ENCODE results near the gene ZSCAN5A. TPM values are rescaled to one million over a fixed set of nuclear protein-coding genes. Genes with fewer than 3 reads are reported as not detected.

The ZSCAN5A gene
- polyA plus RNA-seq, 1 of the 3 experiments (the other 2 are of a cell fraction): 6.8 TPM

DNA sequence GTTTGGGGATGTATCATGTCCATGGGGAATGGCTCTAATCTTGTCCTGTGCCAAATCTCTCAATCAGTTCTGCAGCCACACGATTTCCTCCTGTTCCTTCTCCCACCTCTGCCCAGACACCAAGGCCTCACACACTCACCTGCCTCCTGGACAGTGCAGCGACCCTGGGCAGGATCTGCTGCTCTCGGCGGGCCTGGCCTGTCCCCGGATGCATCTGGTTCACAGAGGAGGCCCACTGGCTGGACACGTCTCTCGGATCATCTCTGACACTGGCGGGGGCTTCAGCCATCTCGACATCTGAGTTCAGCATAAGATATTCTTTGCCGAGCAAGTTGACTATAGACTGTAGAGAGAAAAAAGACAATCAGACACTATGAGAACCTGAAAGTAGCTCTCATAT lies 122.9 kb downstream of the ZSCAN5A start:
- POLR2A ChIA-PET: no interaction called here
- Histone ChIP-seq H3F3A (replicated peaks; ENCODE audit: insufficient read depth) (no peaks in the 10 kb centered on the region), H3K79me2 (ENCODE audit: insufficient read depth) (no peaks in the 10 kb centered on the region), H3K9me2 (no peaks in the 10 kb centered on the region), H3K36me3 (replicated peaks in 1 of 2; ENCODE audit: control insufficient read depth in 1 of 2, insufficient read depth in 2 of 2, low read length in 1 of 2) (no peaks in the 10 kb centered on the region), H3K4me1 (ENCODE audit: control insufficient read depth in 1 of 2, insufficient read depth in 2 of 2, low read depth in 1 of 2, low read length in 1 of 2) (no peaks in the 10 kb centered on the region), H3K27me3 (ENCODE audit: insufficient read depth) (peaks cover 45% of the 10 kb centered on the region; the same call in 1 of the 2 replicates), H3K4me2 (no peak overlapping the region), H3K4me3 (ENCODE audit: low read depth in 2 of 2, low read length in 1 of 2) (no peak overlapping the region), H4K20me1 (ENCODE audit: insufficient read depth) (no peaks in the 10 kb centered on the region), H3K9ac (no peak overlapping the region), H3K9me3 (no peaks in the 10 kb centered on the region), H2AFZ (ENCODE audit: low read depth) (no peak overlapping the region), H3K27ac (ENCODE audit: low read depth in 2 of 2, low read length in 1 of 2) (no peak overlapping the region)
- CTCF ChIA-PET: interaction anchor here (1.2 kb wide), 2 partner anchors 14 to 125 kb away, joined by 4 to 5 read pairs; no protein-coding TSS in a partner anchor
- no peak for DNase-seq
- WGBS (ENCODE audit: low lambda C conversion rate): 15% methylated on average over 10 of the region's 10 CpGs
- TF ChIP-seq, protein P1, sequence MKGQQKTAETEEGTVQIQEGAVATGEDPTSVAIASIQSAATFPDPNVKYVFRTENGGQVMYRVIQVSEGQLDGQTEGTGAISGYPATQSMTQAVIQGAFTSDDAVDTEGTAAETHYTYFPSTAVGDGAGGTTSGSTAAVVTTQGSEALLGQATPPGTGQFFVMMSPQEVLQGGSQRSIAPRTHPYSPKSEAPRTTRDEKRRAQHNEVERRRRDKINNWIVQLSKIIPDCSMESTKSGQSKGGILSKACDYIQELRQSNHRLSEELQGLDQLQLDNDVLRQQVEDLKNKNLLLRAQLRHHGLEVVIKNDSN (IDR thresholded peaks at IDR 0.05; ENCODE audit: borderline replicate concordance, low read depth): no peak
- TF ChIP-seq SMC3 (IDR thresholded peaks at IDR 0.05; ENCODE audit: low read depth, low read length): no peak
- TF ChIP-seq FOXJ3 (CRISPR knock-in tag; IDR thresholded peaks at IDR 0.05): no peak
- TF ChIP-seq YY1 (IDR thresholded peaks at IDR 0.05; ENCODE audit: low read depth): no peak
- TF ChIP-seq RAD21 (IDR thresholded peaks at IDR 0.05; ENCODE audit: low read length): no peak
- TF ChIP-seq RFX5 (IDR thresholded peaks at IDR 0.05; ENCODE audit: low read length): no peak

DNA sequence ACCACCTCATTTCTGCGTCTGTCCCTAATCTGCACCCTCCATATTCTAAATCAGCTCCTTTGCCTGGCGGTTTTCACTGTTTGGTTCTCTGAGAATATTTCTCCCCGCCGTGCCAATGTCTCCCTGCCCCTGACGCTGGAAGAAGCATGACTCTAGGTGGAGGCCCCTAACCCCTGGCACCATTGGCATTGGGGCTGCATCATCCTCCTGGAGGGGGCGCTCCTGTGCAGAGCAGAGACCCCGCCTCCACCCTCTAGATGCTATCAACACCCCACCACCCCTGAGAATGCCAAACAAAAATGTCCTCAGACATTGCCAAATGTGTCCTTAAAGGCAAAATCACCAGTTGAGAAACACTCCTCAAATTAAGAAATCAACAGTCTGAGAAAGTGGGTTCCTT lies 123.5 kb downstream of the ZSCAN5A start:
- 34% methylated on average over 5 of the region's 7 CpGs for whole genome bisulfite sequencing (ENCODE audit: low lambda C conversion rate)
- ChIA-PET CTCF (interaction anchor here (1.5 kb wide), 1 partner anchor 142 kb away, joined by 4 read pairs; no protein-coding TSS in a partner anchor), POLR2A (no interaction called here)
- Histone ChIP-seq H3K9me3 (no peaks in the 10 kb centered on the region), H3K4me2 (no peak overlapping the region), H3K27ac (ENCODE audit: low read depth in 2 of 2, low read length in 1 of 2) (no peak overlapping the region), H3K4me3 (ENCODE audit: low read depth in 2 of 2, low read length in 1 of 2) (no peak overlapping the region), H3F3A (replicated peaks; ENCODE audit: insufficient read depth) (no peaks in the 10 kb centered on the region), H2AFZ (ENCODE audit: low read depth) (no peak overlapping the region), H3K79me2 (ENCODE audit: insufficient read depth) (no peaks in the 10 kb centered on the region), H3K9ac (no peak overlapping the region), H3K36me3 (replicated peaks in 1 of 2; ENCODE audit: control insufficient read depth in 1 of 2, insufficient read depth in 2 of 2, low read length in 1 of 2) (no peaks in the 10 kb centered on the region), H3K27me3 (ENCODE audit: insufficient read depth) (peaks cover 44% of the 10 kb centered on the region; the same call in 1 of the 2 replicates), H4K20me1 (ENCODE audit: insufficient read depth) (no peaks in the 10 kb centered on the region), H3K4me1 (ENCODE audit: control insufficient read depth in 1 of 2, insufficient read depth in 2 of 2, low read depth in 1 of 2, low read length in 1 of 2) (no peaks in the 10 kb centered on the region), H3K9me2 (no peaks in the 10 kb centered on the region)
- no peak for DNase-seq
- no peak for TF ChIP-seq NFIC (IDR thresholded peaks at IDR 0.05; ENCODE audit: borderline replicate concordance)
- TF ChIP-seq RCOR1 (IDR thresholded peaks at IDR 0.05; ENCODE audit: low read length): no peak
- TF ChIP-seq EP300 (IDR thresholded peaks at IDR 0.05; ENCODE audit: borderline replicate concordance in 1 of 2, low read depth in 1 of 2, low read length in 1 of 2): no peak
- no peak for TF ChIP-seq NRF1 (IDR thresholded peaks at IDR 0.05; ENCODE audit: low read depth, low read length)
- TF ChIP-seq, protein P2, sequence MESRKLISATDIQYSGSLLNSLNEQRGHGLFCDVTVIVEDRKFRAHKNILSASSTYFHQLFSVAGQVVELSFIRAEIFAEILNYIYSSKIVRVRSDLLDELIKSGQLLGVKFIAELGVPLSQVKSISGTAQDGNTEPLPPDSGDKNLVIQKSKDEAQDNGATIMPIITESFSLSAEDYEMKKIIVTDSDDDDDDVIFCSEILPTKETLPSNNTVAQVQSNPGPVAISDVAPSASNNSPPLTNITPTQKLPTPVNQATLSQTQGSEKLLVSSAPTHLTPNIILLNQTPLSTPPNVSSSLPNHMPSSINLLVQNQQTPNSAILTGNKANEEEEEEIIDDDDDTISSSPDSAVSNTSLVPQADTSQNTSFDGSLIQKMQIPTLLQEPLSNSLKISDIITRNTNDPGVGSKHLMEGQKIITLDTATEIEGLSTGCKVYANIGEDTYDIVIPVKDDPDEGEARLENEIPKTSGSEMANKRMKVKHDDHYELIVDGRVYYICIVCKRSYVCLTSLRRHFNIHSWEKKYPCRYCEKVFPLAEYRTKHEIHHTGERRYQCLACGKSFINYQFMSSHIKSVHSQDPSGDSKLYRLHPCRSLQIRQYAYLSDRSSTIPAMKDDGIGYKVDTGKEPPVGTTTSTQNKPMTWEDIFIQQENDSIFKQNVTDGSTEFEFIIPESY (IDR thresholded peaks at IDR 0.05; ENCODE audit: borderline replicate concordance, low read depth): no peak
- TF ChIP-seq POLR2AphosphoS5 (IDR thresholded peaks at IDR 0.05; ENCODE audit: low read depth, low read length): no peak
- no peak for TF ChIP-seq RXRA (IDR thresholded peaks at IDR 0.05; ENCODE audit: borderline replicate concordance, low read depth)
- TF ChIP-seq, protein P3, sequence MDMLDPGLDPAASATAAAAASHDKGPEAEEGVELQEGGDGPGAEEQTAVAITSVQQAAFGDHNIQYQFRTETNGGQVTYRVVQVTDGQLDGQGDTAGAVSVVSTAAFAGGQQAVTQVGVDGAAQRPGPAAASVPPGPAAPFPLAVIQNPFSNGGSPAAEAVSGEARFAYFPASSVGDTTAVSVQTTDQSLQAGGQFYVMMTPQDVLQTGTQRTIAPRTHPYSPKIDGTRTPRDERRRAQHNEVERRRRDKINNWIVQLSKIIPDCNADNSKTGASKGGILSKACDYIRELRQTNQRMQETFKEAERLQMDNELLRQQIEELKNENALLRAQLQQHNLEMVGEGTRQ (IDR thresholded peaks at IDR 0.05; ENCODE audit: borderline replicate concordance, low read depth, low read length): no peak
- no peak for TF ChIP-seq EZH2phosphoT487 (IDR thresholded peaks at IDR 0.05; ENCODE audit: borderline replicate concordance, low read depth)
- TF ChIP-seq, protein P4, sequence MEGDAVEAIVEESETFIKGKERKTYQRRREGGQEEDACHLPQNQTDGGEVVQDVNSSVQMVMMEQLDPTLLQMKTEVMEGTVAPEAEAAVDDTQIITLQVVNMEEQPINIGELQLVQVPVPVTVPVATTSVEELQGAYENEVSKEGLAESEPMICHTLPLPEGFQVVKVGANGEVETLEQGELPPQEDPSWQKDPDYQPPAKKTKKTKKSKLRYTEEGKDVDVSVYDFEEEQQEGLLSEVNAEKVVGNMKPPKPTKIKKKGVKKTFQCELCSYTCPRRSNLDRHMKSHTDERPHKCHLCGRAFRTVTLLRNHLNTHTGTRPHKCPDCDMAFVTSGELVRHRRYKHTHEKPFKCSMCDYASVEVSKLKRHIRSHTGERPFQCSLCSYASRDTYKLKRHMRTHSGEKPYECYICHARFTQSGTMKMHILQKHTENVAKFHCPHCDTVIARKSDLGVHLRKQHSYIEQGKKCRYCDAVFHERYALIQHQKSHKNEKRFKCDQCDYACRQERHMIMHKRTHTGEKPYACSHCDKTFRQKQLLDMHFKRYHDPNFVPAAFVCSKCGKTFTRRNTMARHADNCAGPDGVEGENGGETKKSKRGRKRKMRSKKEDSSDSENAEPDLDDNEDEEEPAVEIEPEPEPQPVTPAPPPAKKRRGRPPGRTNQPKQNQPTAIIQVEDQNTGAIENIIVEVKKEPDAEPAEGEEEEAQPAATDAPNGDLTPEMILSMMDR (IDR thresholded peaks at IDR 0.05): no peak
- TF ChIP-seq GABPA (IDR thresholded peaks at IDR 0.05; ENCODE audit: low read depth): no peak
- TF ChIP-seq, protein P5, sequence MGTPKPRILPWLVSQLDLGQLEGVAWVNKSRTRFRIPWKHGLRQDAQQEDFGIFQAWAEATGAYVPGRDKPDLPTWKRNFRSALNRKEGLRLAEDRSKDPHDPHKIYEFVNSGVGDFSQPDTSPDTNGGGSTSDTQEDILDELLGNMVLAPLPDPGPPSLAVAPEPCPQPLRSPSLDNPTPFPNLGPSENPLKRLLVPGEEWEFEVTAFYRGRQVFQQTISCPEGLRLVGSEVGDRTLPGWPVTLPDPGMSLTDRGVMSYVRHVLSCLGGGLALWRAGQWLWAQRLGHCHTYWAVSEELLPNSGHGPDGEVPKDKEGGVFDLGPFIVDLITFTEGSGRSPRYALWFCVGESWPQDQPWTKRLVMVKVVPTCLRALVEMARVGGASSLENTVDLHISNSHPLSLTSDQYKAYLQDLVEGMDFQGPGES (IDR thresholded peaks at IDR 0.05; ENCODE audit: low read depth, low read length): no peak
- TF ChIP-seq TEAD4 (IDR thresholded peaks at IDR 0.05; ENCODE audit: borderline replicate concordance, insufficient read depth): no peak
